Breast epithelium (tissue), 4 donors: ENCODE data around the gene PRKCD. TPM values are rescaled to one million over a fixed set of nuclear protein-coding genes. Genes with fewer than 3 reads are reported as not detected.

Experiments
- DNase-seq, 2 donors: peaks; one replicate each; pipeline ENCODE4 v3.0.0-alpha.2; 2019; ENCODE audit warnings: low spot score in 2 of 2
- H3K27ac ChIP-seq, 2 donors: fragments of 200-600 bp; sonication (generic) in 1 of 2; one replicate each; pipeline ENCODE4 v1.5.1; 2016 to 2019; ENCODE audit warnings: mild to moderate bottlenecking in 1 of 2
- H3K27me3 ChIP-seq, 2 donors: fragments of 200-600 bp; sonication (generic) in 1 of 2; one replicate each; pipeline versions ENCODE4 v1.5.1 to v1.6.0; 2017 to 2019; ENCODE audit warnings: control low read depth in 1 of 2, mild to moderate bottlenecking in 1 of 2
- H3K36me3 ChIP-seq: fragments of 200-600 bp; one replicate; pipeline ENCODE4 v1.5.1; 2019
- H3K4me1 ChIP-seq, 2 donors: fragments of 200-600 bp; sonication (generic); one replicate each; pipeline ENCODE4 v1.5.1; 2016 to 2019; ENCODE audit warnings: control low read depth in 1 of 2
- H3K4me3 ChIP-seq, 3 donors: fragments of 200-600 bp; sonication (generic); 1 replicate in 2 of 3; 2 replicates in 1 of 3; pipeline ENCODE4 v1.5.1; 2016 to 2019; ENCODE audit warnings: mild to moderate bottlenecking in 3 of 3, moderate library complexity in 2 of 3
- H3K9me3 ChIP-seq, 2 donors: fragments of 200-600 bp; sonication (generic) in 1 of 2; one replicate each; pipeline ENCODE4 v1.5.1; 2016 to 2019; ENCODE audit warnings: control low read depth in 1 of 2
- CTCF ChIP-seq, 3 donors: fragments of 450-650 bp; IDR thresholded peaks; one replicate each; pipeline ENCODE4 v1.5.1; 2016 to 2017; ENCODE audit warnings: antibody characterized with exemption in 3 of 3, mild to moderate bottlenecking in 3 of 3, moderate library complexity in 3 of 3
- POLR2A ChIP-seq: fragments of 450-650 bp; IDR thresholded peaks from one replicate; pipeline ENCODE4 v1.6.1; 2016; ENCODE audit warnings: antibody characterized with exemption, mild to moderate bottlenecking, moderate library complexity
- POLR2AphosphoS5 ChIP-seq, 3 donors: sonication (generic); formaldehyde crosslinking; IDR thresholded peaks; one replicate each; pipeline ENCODE4 v1.6.1; 2017; ENCODE audit warnings: antibody characterized with exemption in 3 of 3
- intact Hi-C: fragments of 100-400 bp; cut with DNase I; formaldehyde crosslinking; loops from one replicate; pipeline ENCODE4 v1.15.1; 2023; ENCODE audit warnings: low total_unique reads
- total RNA-seq, 3 donors: library from RNA; depleted of rRNA; stranded (reverse); fragments of >200 nt; gene quantifications; one replicate each; pipeline ENCODE4 v1.1.0, GENCODE V29; 2016

PRKCD gene
- total RNA-seq, 3 donors from 2014 or later, result 14.0 to 36.8 (median 15.1) TPM

- H3K4me3 ChIP-seq, result no peak overlapping the region
- no peaks in the 10 kb centered on the region for H3K9me3 ChIP-seq
- TF ChIP-seq CTCF (IDR thresholded peaks at IDR 0.05) (no peak), POLR2AphosphoS5 (IDR thresholded peaks at IDR 0.05) (no peak), POLR2A (no peak)
- no peaks in the 10 kb centered on the region for H3K4me1 ChIP-seq
- no peak for DNase-seq
- no peak overlapping the region for H3K27ac ChIP-seq
- H3K27me3 ChIP-seq, result no peaks in the 10 kb centered on the region
- H3K36me3 ChIP-seq, result no peaks in the 10 kb centered on the region
- intact Hi-C loops, result no loop called here
Measured at GRCh38 chr3:53180305-53181023, 19.5 kb downstream of the PRKCD start.

GRCh38 chr3:53181024-53181371, 20.0 kb downstream of the PRKCD start:
- Histone ChIP-seq H3K9me3 (no peaks in the 10 kb centered on the region), H3K4me1 (no peaks in the 10 kb centered on the region), H3K27me3 (no peaks in the 10 kb centered on the region), H3K36me3 (no peaks in the 10 kb centered on the region), H3K4me3 (no peak overlapping the region), H3K27ac (no peak overlapping the region)
- no peak for DNase-seq
- intact Hi-C loops, result no loop called here
- TF ChIP-seq POLR2A (no peak), CTCF (IDR thresholded peaks at IDR 0.05) (no peak), POLR2AphosphoS5 (IDR thresholded peaks at IDR 0.05) (no peak)

GRCh38 chr3:53181528-53181927, 20.5 kb downstream of the PRKCD start:
- DNase-seq, result no peak
- no peak overlapping the region for H3K4me3 ChIP-seq
- H3K27me3 ChIP-seq, result no peaks in the 10 kb centered on the region
- intact Hi-C loops, result no loop called here
- no peaks in the 10 kb centered on the region for H3K36me3 ChIP-seq
- no peaks in the 10 kb centered on the region for H3K9me3 ChIP-seq
- no peak for TF ChIP-seq POLR2AphosphoS5 (IDR thresholded peaks at IDR 0.05)
- no peak for TF ChIP-seq CTCF (IDR thresholded peaks at IDR 0.05)
- no peak for TF ChIP-seq POLR2A
- H3K27ac ChIP-seq, result no peak overlapping the region
- H3K4me1 ChIP-seq, result no peaks in the 10 kb centered on the region

- H3K27ac ChIP-seq, result no peak overlapping the region
- H3K9me3 ChIP-seq, result no peaks in the 10 kb centered on the region
- H3K4me3 ChIP-seq, result no peak overlapping the region
- TF ChIP-seq POLR2AphosphoS5 (IDR thresholded peaks at IDR 0.05) (no peak), CTCF (IDR thresholded peaks at IDR 0.05) (no peak), POLR2A (no peak)
- DNase-seq, result no peak
- intact Hi-C loops, result loop anchor here (1.0 kb wide), 1 partner anchor 48 kb away; no protein-coding TSS in a partner anchor
- no peaks in the 10 kb centered on the region for H3K4me1 ChIP-seq
- no peaks in the 10 kb centered on the region for H3K36me3 ChIP-seq
- H3K27me3 ChIP-seq, result no peaks in the 10 kb centered on the region
Measured at GRCh38 chr3:53182764-53183355, 21.9 kb downstream of the PRKCD start.

- no peak overlapping the region for H3K4me3 ChIP-seq
- intact Hi-C loops, result loop anchor here (1.0 kb wide), 1 partner anchor 48 kb away; no protein-coding TSS in a partner anchor
- no peaks in the 10 kb centered on the region for H3K27me3 ChIP-seq
- H3K27ac ChIP-seq, result no peak overlapping the region
- H3K36me3 ChIP-seq, result peaks cover 1% of the 10 kb centered on the region
- TF ChIP-seq CTCF (IDR thresholded peaks at IDR 0.05) (no peak), POLR2A (no peak), POLR2AphosphoS5 (IDR thresholded peaks at IDR 0.05) (no peak)
- no peaks in the 10 kb centered on the region for H3K9me3 ChIP-seq
- DNase-seq, result no peak
- H3K4me1 ChIP-seq, result no peaks in the 10 kb centered on the region
Measured at GRCh38 chr3:53183514-53183913, 22.5 kb downstream of the PRKCD start.
